Chondrocyte (in vitro differentiated cells): ENCODE measurements around the gene PCDHGB5. TPM values are rescaled to one million over a fixed set of nuclear protein-coding genes. Genes with fewer than 3 reads are reported as not detected.
"Not testable (repeated sequence)": the region's sequence is repeated elsewhere in the genome, so short reads cannot be mapped to it uniquely, and the experiment has no call there.

Experiments
- DNase-seq: peaks from one replicate; pipeline ENCODE4 v3.0.0; 2021; ENCODE audit warnings: mixed read lengths, low spot score
- H3K27ac Mint-ChIP-seq: one replicate; pipeline ENCODE4 v1.8.0; 2021; ENCODE audit warnings: mild to moderate bottlenecking, moderate library complexity, mixed read lengths; ENCODE audit not compliant: unreplicated experiment
- H3K27me3 Mint-ChIP-seq: 2 replicates; pipeline ENCODE4 v1.8.0; 2021; ENCODE audit warnings: low read depth, mixed read lengths
- H3K36me3 Mint-ChIP-seq: 2 replicates; pipeline ENCODE4 v1.8.0; 2021; ENCODE audit warnings: low read depth, mixed read lengths
- H3K4me1 Mint-ChIP-seq: 2 replicates; pipeline ENCODE4 v1.8.0; 2021; ENCODE audit warnings: low read depth, mild to moderate bottlenecking, mixed read lengths
- H3K4me3 Mint-ChIP-seq: one replicate; pipeline ENCODE4 v1.8.0; 2021; ENCODE audit warnings: mild to moderate bottlenecking, moderate library complexity, mixed read lengths; ENCODE audit not compliant: unreplicated experiment
- H3K9me3 Mint-ChIP-seq: 2 replicates; pipeline ENCODE4 v1.8.0; 2021; ENCODE audit warnings: low read depth, mixed read lengths
- CTCF ChIP-seq: fragments of 200-600 bp; sonication (generic); IDR thresholded peaks from 2 replicates; pipeline ENCODE4 v1.5.0; 2021; ENCODE audit warnings: antibody characterized with exemption, mild to moderate bottlenecking, moderate library complexity
- long read RNA-seq: library from polyadenylated mRNA; stranded (forward); transcript quantifications from one replicate; pipeline ENCODE4 v2.0.0, GENCODE V29; 2021
- total RNA-seq: library from RNA; stranded (reverse); gene quantifications from 3 replicates; pipeline ENCODE4 v1.2.1, GENCODE V29; 2021

The PCDHGB5 gene
- total RNA-seq: 1.0 to 1.6 TPM (median 1.1 TPM) in 3 replicates
- long read RNA-seq: 0 reads

- H3K27me3 Mint-ChIP-seq, H3K4me3 Mint-ChIP-seq, H3K27ac Mint-ChIP-seq, H3K4me1 Mint-ChIP-seq, DNase-seq: not testable (repeated sequence)
- Mint-ChIP-seq H3K36me3 (peaks cover 12% of the 10 kb centered on the region), H3K9me3 (peaks cover 28% of the 10 kb centered on the region)
Observed at GRCh38 chr5:141397756-141398551, at the start of gene PCDHGB5. Gene PCDHGB5, plus strand, starts transcription at chr5:141397947. Its CDS starts 181 bp downstream, at chr5:141398128.

DNA sequence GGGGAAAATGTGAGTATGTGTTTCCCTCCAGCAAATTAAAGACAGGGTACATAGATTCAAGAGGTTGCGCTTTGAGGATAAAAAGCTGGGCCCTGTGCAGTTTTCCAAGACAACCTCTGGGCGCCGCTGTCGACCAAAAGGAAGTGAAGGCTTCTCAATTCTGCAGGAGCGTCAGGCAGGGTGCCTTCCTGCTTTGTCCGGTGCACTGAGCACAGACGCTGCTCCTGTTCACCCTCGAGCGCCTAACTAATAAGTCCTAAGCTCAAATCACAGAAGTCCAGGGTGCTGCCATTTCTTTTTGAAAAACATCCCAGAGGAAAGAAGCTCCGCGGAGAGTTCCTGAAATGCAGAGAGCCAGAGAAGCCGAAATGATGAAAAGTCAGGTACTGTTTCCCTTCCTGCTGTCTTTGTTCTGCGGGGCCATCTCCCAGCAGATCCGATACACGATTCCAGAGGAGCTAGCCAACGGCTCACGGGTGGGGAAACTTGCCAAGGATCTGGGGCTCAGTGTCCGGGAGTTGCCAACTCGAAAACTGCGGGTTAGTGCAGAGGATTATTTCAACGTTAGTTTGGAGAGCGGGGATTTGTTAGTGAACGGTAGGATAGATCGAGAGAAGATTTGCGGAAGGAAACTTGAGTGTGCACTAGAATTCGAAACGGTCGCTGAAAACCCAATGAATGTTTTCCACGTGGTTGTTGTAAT, 47.7 kb upstream of the PCDHGB5 start, which contains the start of gene PCDHGB1:
Gene PCDHGB1, plus strand, starts transcription at position 183 of the 703 bp plus-strand sequence. Its CDS starts 162 bp downstream, at position 345.
- Mint-ChIP-seq H3K4me3 (peak within 1 kb of the TSS; percentile 62), H3K4me1 (no peaks in the 10 kb centered on the region), H3K36me3 (peaks cover 6% of the 10 kb centered on the region), H3K27ac (no peak within 1 kb of the TSS), H3K9me3 (peaks cover 39% of the 10 kb centered on the region), H3K27me3 (no peaks in the 10 kb centered on the region)
- peak; percentile 62 for TF ChIP-seq CTCF
- DNase-seq: no peak

DNA sequence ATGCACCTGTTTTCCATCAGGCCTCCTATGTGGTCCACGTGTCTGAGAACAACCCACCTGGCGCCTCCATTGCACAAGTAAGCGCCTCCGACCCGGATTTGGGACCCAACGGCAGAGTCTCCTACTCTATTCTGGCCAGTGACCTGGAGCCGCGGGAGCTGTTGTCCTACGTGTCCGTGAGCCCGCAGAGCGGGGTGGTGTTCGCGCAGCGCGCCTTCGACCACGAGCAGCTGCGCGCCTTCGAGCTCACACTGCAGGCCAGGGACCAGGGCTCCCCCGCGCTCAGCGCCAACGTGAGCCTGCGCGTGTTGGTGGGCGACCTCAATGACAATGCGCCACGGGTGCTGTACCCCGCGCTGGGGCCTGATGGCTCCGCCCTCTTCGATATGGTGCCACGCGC, 46.2 kb upstream of the PCDHGB5 start:
- Mint-ChIP-seq H3K36me3 (peaks cover 9% of the 10 kb centered on the region), H3K4me1 (no peaks in the 10 kb centered on the region)

GRCh38 chr5:141354900-141355469, 42.8 kb upstream of the PCDHGB5 start, which contains the start of gene PCDHGA4:
Gene PCDHGA4, plus strand, starts transcription at chr5:141355021. Its CDS starts 87 bp downstream, at chr5:141355108.
- Mint-ChIP-seq H3K4me1 (no peaks in the 10 kb centered on the region), H3K27ac (no peak within 1 kb of the TSS), H3K27me3 (no peaks in the 10 kb centered on the region), H3K4me3 (no peak within 1 kb of the TSS), H3K36me3 (peaks cover 12% of the 10 kb centered on the region), H3K9me3 (peaks cover 54% of the 10 kb centered on the region)
- DNase-seq: no peak
- peak; percentile 49 for TF ChIP-seq CTCF

More for the DNA sequence above, 46.2 kb upstream of the PCDHGB5 start:
- H3K27me3 Mint-ChIP-seq: no peaks in the 10 kb centered on the region
- H3K27ac Mint-ChIP-seq: no peak overlapping the region
- no peak for DNase-seq
- H3K9me3 Mint-ChIP-seq: peaks cover 45% of the 10 kb centered on the region
- no peak for TF ChIP-seq CTCF
- no peak overlapping the region for H3K4me3 Mint-ChIP-seq

DNA sequence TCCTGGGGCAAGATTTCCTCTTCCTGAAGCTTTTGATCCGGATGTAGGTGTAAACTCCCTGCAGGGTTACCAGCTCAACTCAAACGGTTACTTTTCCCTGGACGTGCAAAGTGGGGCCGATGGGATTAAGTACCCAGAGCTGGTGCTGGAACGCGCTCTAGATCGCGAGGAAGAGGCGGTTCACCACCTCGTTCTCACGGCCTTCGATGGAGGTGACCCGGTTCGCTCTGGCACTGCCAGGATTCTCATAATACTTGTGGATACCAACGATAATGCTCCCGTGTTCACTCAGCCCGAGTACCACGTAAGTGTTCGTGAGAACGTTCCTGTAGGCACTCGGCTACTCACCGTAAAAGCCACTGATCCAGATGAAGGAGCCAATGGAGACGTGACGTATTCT, 42.1 kb upstream of the PCDHGB5 start:
- Mint-ChIP-seq H3K9me3 (peaks cover 57% of the 10 kb centered on the region), H3K36me3 (peaks cover 12% of the 10 kb centered on the region)
- no peak for DNase-seq

More for the DNA sequence above, 42.1 kb upstream of the PCDHGB5 start:
- no peak overlapping the region for H3K27ac Mint-ChIP-seq
- H3K4me3 Mint-ChIP-seq: no peak overlapping the region
- no peaks in the 10 kb centered on the region for H3K4me1 Mint-ChIP-seq
- H3K27me3 Mint-ChIP-seq: no peaks in the 10 kb centered on the region
- no peak for TF ChIP-seq CTCF
